HepG2 (cell line): Measurements from ENCODE around the gene LIF. TPM values are rescaled to one million over a fixed set of nuclear protein-coding genes. Genes with fewer than 3 reads are reported as not detected.

ENCODE experiments used
- PHF21A ChIP-seq: sonication (generic); formaldehyde crosslinking; IDR thresholded peaks from 2 replicates; pipeline ENCODE4 v1.5.0; 2020; ENCODE audit warnings: mild to moderate bottlenecking, missing genetic modification reagents
- TP53 ChIP-seq: sonication (generic); formaldehyde crosslinking; conservative IDR thresholded peaks from 2 replicates; pipeline ENCODE4 v1.4.0; 2020; ENCODE audit warnings: missing genetic modification reagents
- XBP1 ChIP-seq: sonication (generic); formaldehyde crosslinking; IDR thresholded peaks from 2 replicates; pipeline ENCODE4 v1.5.0; 2020; ENCODE audit warnings: missing genetic modification reagents
- ZBTB7B ChIP-seq: sonication (generic); formaldehyde crosslinking; IDR thresholded peaks from 2 replicates; pipeline ENCODE4 v1.4.0; 2020; ENCODE audit warnings: missing genetic modification reagents
- ZNF20 ChIP-seq: sonication (generic); formaldehyde crosslinking; IDR thresholded peaks from 2 replicates; pipeline ENCODE4 v1.4.0; 2020; ENCODE audit warnings: mild to moderate bottlenecking, moderate library complexity, missing genetic modification reagents
- ZNF563 ChIP-seq: sonication (generic); formaldehyde crosslinking; IDR thresholded peaks from 2 replicates; pipeline ENCODE4 v1.8.0; 2022; ENCODE audit warnings: mild to moderate bottlenecking, moderate library complexity, missing genetic modification reagents
- ZNF670 ChIP-seq: sonication (generic); formaldehyde crosslinking; IDR thresholded peaks from 2 replicates; pipeline ENCODE4 v1.8.0; 2022; ENCODE audit warnings: mild to moderate bottlenecking, missing genetic modification reagents, borderline replicate concordance
- polyA plus RNA-seq, 8 experiments: library from polyadenylated mRNA; depleted of rRNA in 3 of 8; stranded (reverse) in 7 of 8; unstranded in 1 of 8; fragments of >200 nt; fragmentation: Illumina TruSeq in 4 of 8; extraction: Trizol in 4 of 8; gene quantifications; 2 replicates each; pipeline versions ENCODE4 v1.2.1 to v1.2.3, GENCODE V29; 2011 to 2016; ENCODE audit warnings: low read depth in 4 of 8, missing spikeins in 1 of 8, mixed read lengths in 1 of 8; ENCODE audit not compliant: insufficient read depth in 1 of 8
- total RNA-seq, 5 experiments: library from RNA; depleted of rRNA; stranded (reverse); fragments of >200 nt; fragmentation: Illumina TruSeq; extraction: Trizol; gene quantifications; 2 replicates each; pipeline ENCODE4 v1.2.3, GENCODE V29; 2016; ENCODE audit warnings: low read depth in 1 of 5
- TF ChIP-seq, protein P1 (sequence below): sonication (generic); formaldehyde crosslinking; IDR thresholded peaks from 2 replicates; pipeline ENCODE4 v1.4.0; 2020; ENCODE audit warnings: mild to moderate bottlenecking, missing genetic modification reagents, borderline replicate concordance
- TF ChIP-seq, protein P2 (sequence below): sonication (generic); formaldehyde crosslinking; conservative IDR thresholded peaks from 2 replicates; pipeline ENCODE4 v1.5.0; 2020; ENCODE audit warnings: missing genetic modification reagents
- TF ChIP-seq, protein P3 (sequence below), 2 experiments: sonication (generic) in 1 of 2; formaldehyde crosslinking in 1 of 2; IDR thresholded peaks; 2 replicates each; pipeline versions ENCODE4 v1.5.1 to v1.6.1; 2011 to 2020; ENCODE audit warnings: borderline replicate concordance in 1 of 2, low read depth in 1 of 2, low read length in 1 of 2, mild to moderate bottlenecking in 1 of 2, missing genetic modification reagents in 1 of 2, moderate library complexity in 1 of 2
- TF ChIP-seq, protein P4 (sequence below): fragments of 450-650 bp; IDR thresholded peaks from 2 replicates; pipeline ENCODE4 v1.6.1; 2017
- TF ChIP-seq, protein P5 (sequence below): sonication (generic); formaldehyde crosslinking; IDR thresholded peaks from 2 replicates; pipeline ENCODE4 v1.4.0; 2020; ENCODE audit warnings: mild to moderate bottlenecking, missing genetic modification reagents

Gene LIF
- total and polyA plus RNA-seq, 2 of the 13 experiments (the other 11 are each of a cell fraction or from before 2014, with no cell fraction given): 3.6 to 8.5 TPM

DNA sequence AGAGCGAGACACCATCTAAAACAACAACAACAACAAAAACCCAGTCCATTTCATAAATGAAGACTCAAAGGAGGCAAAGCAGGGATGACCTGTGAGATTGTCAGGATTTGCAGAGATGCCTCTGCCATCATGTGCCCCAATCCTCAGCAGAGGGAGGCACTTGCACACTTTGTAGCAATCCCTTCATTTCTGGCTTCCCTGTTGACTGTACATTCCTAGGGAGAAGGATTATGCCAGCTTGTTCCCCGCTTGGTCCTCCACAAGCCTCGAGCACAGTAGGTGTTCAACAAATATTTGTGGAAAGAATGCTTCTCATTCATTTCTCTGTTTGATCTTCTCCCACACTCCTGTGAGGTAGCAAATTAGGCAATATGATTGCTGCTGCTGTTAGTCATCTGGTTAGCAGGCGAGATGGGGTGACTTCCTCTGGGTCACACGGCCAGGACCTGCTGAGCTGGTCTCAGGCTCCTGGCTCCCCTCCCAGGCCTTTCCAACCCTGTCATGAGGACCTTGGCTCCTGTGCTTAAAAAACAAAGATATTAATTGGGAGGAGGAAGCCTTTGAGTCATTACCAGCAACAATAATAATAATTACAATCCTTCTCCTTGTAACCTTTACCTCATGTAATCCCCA is 34.1 kb downstream of the LIF start (continued):
- TF ChIP-seq, protein P1, sequence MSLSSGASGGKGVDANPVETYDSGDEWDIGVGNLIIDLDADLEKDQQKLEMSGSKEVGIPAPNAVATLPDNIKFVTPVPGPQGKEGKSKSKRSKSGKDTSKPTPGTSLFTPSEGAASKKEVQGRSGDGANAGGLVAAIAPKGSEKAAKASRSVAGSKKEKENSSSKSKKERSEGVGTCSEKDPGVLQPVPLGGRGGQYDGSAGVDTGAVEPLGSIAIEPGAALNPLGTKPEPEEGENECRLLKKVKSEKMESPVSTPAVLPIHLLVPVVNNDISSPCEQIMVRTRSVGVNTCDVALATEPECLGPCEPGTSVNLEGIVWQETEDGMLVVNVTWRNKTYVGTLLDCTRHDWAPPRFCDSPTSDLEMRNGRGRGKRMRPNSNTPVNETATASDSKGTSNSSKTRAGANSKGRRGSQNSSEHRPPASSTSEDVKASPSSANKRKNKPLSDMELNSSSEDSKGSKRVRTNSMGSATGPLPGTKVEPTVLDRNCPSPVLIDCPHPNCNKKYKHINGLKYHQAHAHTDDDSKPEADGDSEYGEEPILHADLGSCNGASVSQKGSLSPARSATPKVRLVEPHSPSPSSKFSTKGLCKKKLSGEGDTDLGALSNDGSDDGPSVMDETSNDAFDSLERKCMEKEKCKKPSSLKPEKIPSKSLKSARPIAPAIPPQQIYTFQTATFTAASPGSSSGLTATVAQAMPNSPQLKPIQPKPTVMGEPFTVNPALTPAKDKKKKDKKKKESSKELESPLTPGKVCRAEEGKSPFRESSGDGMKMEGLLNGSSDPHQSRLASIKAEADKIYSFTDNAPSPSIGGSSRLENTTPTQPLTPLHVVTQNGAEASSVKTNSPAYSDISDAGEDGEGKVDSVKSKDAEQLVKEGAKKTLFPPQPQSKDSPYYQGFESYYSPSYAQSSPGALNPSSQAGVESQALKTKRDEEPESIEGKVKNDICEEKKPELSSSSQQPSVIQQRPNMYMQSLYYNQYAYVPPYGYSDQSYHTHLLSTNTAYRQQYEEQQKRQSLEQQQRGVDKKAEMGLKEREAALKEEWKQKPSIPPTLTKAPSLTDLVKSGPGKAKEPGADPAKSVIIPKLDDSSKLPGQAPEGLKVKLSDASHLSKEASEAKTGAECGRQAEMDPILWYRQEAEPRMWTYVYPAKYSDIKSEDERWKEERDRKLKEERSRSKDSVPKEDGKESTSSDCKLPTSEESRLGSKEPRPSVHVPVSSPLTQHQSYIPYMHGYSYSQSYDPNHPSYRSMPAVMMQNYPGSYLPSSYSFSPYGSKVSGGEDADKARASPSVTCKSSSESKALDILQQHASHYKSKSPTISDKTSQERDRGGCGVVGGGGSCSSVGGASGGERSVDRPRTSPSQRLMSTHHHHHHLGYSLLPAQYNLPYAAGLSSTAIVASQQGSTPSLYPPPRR (CRISPR knock-in tag): peak; percentile 41; the same call in 1 of the 2 replicates
- TF ChIP-seq, protein P2, sequence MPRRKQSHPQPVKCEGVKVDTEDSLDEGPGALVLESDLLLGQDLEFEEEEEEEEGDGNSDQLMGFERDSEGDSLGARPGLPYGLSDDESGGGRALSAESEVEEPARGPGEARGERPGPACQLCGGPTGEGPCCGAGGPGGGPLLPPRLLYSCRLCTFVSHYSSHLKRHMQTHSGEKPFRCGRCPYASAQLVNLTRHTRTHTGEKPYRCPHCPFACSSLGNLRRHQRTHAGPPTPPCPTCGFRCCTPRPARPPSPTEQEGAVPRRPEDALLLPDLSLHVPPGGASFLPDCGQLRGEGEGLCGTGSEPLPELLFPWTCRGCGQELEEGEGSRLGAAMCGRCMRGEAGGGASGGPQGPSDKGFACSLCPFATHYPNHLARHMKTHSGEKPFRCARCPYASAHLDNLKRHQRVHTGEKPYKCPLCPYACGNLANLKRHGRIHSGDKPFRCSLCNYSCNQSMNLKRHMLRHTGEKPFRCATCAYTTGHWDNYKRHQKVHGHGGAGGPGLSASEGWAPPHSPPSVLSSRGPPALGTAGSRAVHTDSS: no peak
- TF ChIP-seq, protein P3, sequence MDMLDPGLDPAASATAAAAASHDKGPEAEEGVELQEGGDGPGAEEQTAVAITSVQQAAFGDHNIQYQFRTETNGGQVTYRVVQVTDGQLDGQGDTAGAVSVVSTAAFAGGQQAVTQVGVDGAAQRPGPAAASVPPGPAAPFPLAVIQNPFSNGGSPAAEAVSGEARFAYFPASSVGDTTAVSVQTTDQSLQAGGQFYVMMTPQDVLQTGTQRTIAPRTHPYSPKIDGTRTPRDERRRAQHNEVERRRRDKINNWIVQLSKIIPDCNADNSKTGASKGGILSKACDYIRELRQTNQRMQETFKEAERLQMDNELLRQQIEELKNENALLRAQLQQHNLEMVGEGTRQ (IDR thresholded peaks at IDR 0.05; ENCODE audit: low read depth, low read length): no peak
- TF ChIP-seq, protein P3 (CRISPR knock-in tag; IDR thresholded peaks at IDR 0.05; ENCODE audit: borderline replicate concordance): no peak
- TF ChIP-seq XBP1 (no peak), TP53 (no peak), ZNF670 (CRISPR knock-in tag) (no peak), ZNF20 (no peak), PHF21A (peak; percentile 89), ZBTB7B (peak; percentile 76; the same call in 1 of the 2 replicates), ZNF563 (CRISPR knock-in tag) (no peak)
- TF ChIP-seq, protein P4, sequence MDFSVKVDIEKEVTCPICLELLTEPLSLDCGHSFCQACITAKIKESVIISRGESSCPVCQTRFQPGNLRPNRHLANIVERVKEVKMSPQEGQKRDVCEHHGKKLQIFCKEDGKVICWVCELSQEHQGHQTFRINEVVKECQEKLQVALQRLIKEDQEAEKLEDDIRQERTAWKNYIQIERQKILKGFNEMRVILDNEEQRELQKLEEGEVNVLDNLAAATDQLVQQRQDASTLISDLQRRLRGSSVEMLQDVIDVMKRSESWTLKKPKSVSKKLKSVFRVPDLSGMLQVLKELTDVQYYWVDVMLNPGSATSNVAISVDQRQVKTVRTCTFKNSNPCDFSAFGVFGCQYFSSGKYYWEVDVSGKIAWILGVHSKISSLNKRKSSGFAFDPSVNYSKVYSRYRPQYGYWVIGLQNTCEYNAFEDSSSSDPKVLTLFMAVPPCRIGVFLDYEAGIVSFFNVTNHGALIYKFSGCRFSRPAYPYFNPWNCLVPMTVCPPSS: no peak
- TF ChIP-seq, protein P5, sequence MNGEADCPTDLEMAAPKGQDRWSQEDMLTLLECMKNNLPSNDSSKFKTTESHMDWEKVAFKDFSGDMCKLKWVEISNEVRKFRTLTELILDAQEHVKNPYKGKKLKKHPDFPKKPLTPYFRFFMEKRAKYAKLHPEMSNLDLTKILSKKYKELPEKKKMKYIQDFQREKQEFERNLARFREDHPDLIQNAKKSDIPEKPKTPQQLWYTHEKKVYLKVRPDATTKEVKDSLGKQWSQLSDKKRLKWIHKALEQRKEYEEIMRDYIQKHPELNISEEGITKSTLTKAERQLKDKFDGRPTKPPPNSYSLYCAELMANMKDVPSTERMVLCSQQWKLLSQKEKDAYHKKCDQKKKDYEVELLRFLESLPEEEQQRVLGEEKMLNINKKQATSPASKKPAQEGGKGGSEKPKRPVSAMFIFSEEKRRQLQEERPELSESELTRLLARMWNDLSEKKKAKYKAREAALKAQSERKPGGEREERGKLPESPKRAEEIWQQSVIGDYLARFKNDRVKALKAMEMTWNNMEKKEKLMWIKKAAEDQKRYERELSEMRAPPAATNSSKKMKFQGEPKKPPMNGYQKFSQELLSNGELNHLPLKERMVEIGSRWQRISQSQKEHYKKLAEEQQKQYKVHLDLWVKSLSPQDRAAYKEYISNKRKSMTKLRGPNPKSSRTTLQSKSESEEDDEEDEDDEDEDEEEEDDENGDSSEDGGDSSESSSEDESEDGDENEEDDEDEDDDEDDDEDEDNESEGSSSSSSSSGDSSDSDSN (CRISPR knock-in tag): peak; percentile 82
